CD14-positive monocyte (primary cell): ENCODE measurements around the gene TMEM87B. TPM values are rescaled to one million over a fixed set of nuclear protein-coding genes. Genes with fewer than 3 reads are reported as not detected.
"Not testable (repeated sequence)": the region's sequence is repeated elsewhere in the genome, so short reads cannot be mapped to it uniquely, and the experiment has no call there.

Experiments used
- DNase-seq, 3 donors: peaks; one replicate each; pipeline ENCODE4 v3.0.0-alpha.2; 2011 to 2022
- H2AFZ ChIP-seq: 2 replicates; pipeline ENCODE4 v1.6.0; 2012; ENCODE audit warnings: mild to moderate bottlenecking, low read depth, low read length, inconsistent platforms; ENCODE audit not compliant: insufficient read depth, poor library complexity, severe bottlenecking
- H3K27ac ChIP-seq, 2 donors: 1 replicate in 1 of 2; 2 replicates in 1 of 2; pipeline ENCODE4 v1.5.1; 2012 to 2013; ENCODE audit warnings: low read length in 2 of 2, control low read depth in 1 of 2, inconsistent platforms in 1 of 2, low read depth in 1 of 2, mild to moderate bottlenecking in 1 of 2
- H3K27me3 ChIP-seq, 2 donors: one replicate each; pipeline versions ENCODE4 v1.6.0 to v1.6.1; 2011 to 2013; ENCODE audit warnings: low read length in 2 of 2; ENCODE audit not compliant: control insufficient read depth in 2 of 2, insufficient read depth in 2 of 2
- H3K36me3 ChIP-seq, 2 donors: replicated peaks in 1 of 2; 1 replicate in 1 of 2; 2 replicates in 1 of 2; pipeline versions ENCODE4 v1.5.1 to v1.6.1; 2012 to 2013; ENCODE audit warnings: low read length in 2 of 2, control low read depth in 1 of 2, inconsistent platforms in 1 of 2, mild to moderate bottlenecking in 1 of 2; ENCODE audit not compliant: insufficient read depth in 2 of 2, control insufficient read depth in 1 of 2
- H3K4me1 ChIP-seq, 2 donors: 1 replicate in 1 of 2; 2 replicates in 1 of 2; pipeline versions ENCODE4 v1.5.1 to v1.6.1; 2012 to 2013; ENCODE audit warnings: low read length in 2 of 2, control low read depth in 1 of 2, inconsistent platforms in 1 of 2, mild to moderate bottlenecking in 1 of 2, moderate library complexity in 1 of 2; ENCODE audit not compliant: insufficient read depth in 2 of 2, control insufficient read depth in 1 of 2
- H3K4me2 ChIP-seq: replicated peaks from 2 replicates; pipeline ENCODE3; 2012; ENCODE audit warnings: low read length, moderate library complexity, mild to moderate bottlenecking; ENCODE audit not compliant: poor library complexity, severe bottlenecking; ENCODE audit errors: extremely low read depth
- H3K4me3 ChIP-seq, 3 experiments: fragments of 200-600 bp in 1 of 3; sonication (generic) in 1 of 3; replicated peaks in 1 of 3; 1 replicate in 2 of 3; 2 replicates in 1 of 3; pipeline ENCODE4 v1.5.1; 2011 to 2013; ENCODE audit warnings: low read length in 3 of 3, mild to moderate bottlenecking in 3 of 3, control low read depth in 2 of 3, low read depth in 2 of 3, inconsistent platforms in 1 of 3, moderate library complexity in 1 of 3
- H3K79me2 ChIP-seq: 2 replicates; pipeline ENCODE4 v1.6.0; 2012; ENCODE audit warnings: mild to moderate bottlenecking, control low read depth, inconsistent platforms, low read length, moderate library complexity; ENCODE audit not compliant: insufficient read depth
- H3K9ac ChIP-seq: 2 replicates; pipeline ENCODE4 v1.6.0; 2017; ENCODE audit warnings: low read length, mild to moderate bottlenecking; ENCODE audit not compliant: insufficient read depth, poor library complexity, severe bottlenecking
- H3K9me3 ChIP-seq, 2 donors: replicated peaks in 1 of 2; 1 replicate in 1 of 2; 2 replicates in 1 of 2; pipeline versions ENCODE4 v1.5.1 to v1.6.1; 2012 to 2013; ENCODE audit warnings: low read length in 2 of 2, control low read depth in 1 of 2; ENCODE audit not compliant: control insufficient read depth in 1 of 2, insufficient read depth in 1 of 2
- H4K20me1 ChIP-seq: 2 replicates; pipeline ENCODE4 v1.6.0; 2012; ENCODE audit warnings: mild to moderate bottlenecking, low read length, control low read depth, moderate library complexity; ENCODE audit not compliant: insufficient read depth
- H3K27ac Mint-ChIP-seq, 7 donors: one replicate each; pipeline ENCODE4 v1.8.0; 2020; ENCODE audit warnings: mild to moderate bottlenecking in 7 of 7, mixed read lengths in 7 of 7, moderate library complexity in 6 of 7, inconsistent platforms in 2 of 7
- H3K27me3 Mint-ChIP-seq, 3 donors: one replicate each; pipeline ENCODE4 v1.8.0; 2021 to 2022; ENCODE audit warnings: low read depth in 3 of 3, mild to moderate bottlenecking in 3 of 3, mixed read lengths in 3 of 3, moderate library complexity in 3 of 3, inconsistent platforms in 1 of 3
- H3K36me3 Mint-ChIP-seq, 2 donors: one replicate each; pipeline ENCODE4 v1.8.0; 2020; ENCODE audit warnings: mixed read lengths in 2 of 2, inconsistent platforms in 1 of 2, mild to moderate bottlenecking in 1 of 2
- H3K4me1 Mint-ChIP-seq: one replicate; pipeline ENCODE4 v1.8.0; 2020; ENCODE audit warnings: mild to moderate bottlenecking, mixed read lengths
- H3K4me3 Mint-ChIP-seq, 2 donors: one replicate each; pipeline ENCODE4 v1.8.0; 2020; ENCODE audit warnings: mild to moderate bottlenecking in 2 of 2, mixed read lengths in 2 of 2, moderate library complexity in 1 of 2
- H3K9me3 Mint-ChIP-seq, 7 donors: one replicate each; pipeline ENCODE4 v1.8.0; 2020 to 2022; ENCODE audit warnings: mixed read lengths in 7 of 7, mild to moderate bottlenecking in 6 of 7, moderate library complexity in 6 of 7, inconsistent platforms in 2 of 7
- CTCF ChIP-seq: fragments of 200-600 bp; IDR thresholded peaks from one replicate; pipeline ENCODE4 v1.8.0; 2022; ENCODE audit warnings: antibody characterized with exemption, mild to moderate bottlenecking
- WGBS: methylation state at CpG from one replicate; pipeline ENCODE4 v1.1.5; 2013; ENCODE audit warnings: missing lambda C conversion rate; ENCODE audit not compliant: insufficient coverage; 5-methylcytosine and 5-hydroxymethylcytosine counted together
- intact Hi-C, 2 donors: fragments of 100-400 bp; cut with micrococcal nuclease; formaldehyde crosslinking; loops; one replicate each; pipeline versions ENCODE4 v1.15.0 to v1.15.1; 2023
- polyA plus RNA-seq, 3 donors: library from polyadenylated mRNA; depleted of rRNA in 1 of 3; unstranded in 2 of 3; stranded (reverse) in 1 of 3; fragments of 300-500 nt in 2 of 3; fragments of >200 nt in 1 of 3; fragmentation: Illumina TruSeq in 2 of 3; gene quantifications; 1 replicate in 2 of 3; 2 replicates in 1 of 3; pipeline ENCODE4 v1.2.3, GENCODE V29; 2012 to 2021

TMEM87B gene
- polyA plus RNA-seq, 3 donors, result 9.1 to 13.4 (median 11.4) TPM

GRCh38 chr2:112137516-112138158 lies 82.6 kb downstream of the TMEM87B start:
- Histone ChIP-seq H4K20me1 (no peaks in the 10 kb centered on the region), H3K27me3 (peaks cover 24 to 41% of the 10 kb centered on the region in 2 donors), H2AFZ (no peak overlapping the region), H3K4me2 (peak overlapping the region; percentile 73), H3K4me1 (peaks cover 5 to 9% of the 10 kb centered on the region in 2 donors), H3K79me2 (no peaks in the 10 kb centered on the region), H3K9me3 (peaks cover 5 to 11% of the 10 kb centered on the region in 2 donors), H3K27ac (no peak overlapping the region), H3K4me3 (peak overlapping the region; percentile 17 to 65 (median 25)), H3K36me3 (no peaks in the 10 kb centered on the region), H3K9ac (peak overlapping the region; percentile 32)
- 26% methylated on average over 9 of the region's 15 CpGs for WGBS
- Mint-ChIP-seq H3K27ac (peak overlapping the region in 2 of 7 donors; percentile 4 to 18), H3K36me3 (peaks cover 0 to 11% of the 10 kb centered on the region in 2 donors), H3K27me3 (peaks cover 51 to 55% (median 55%) of the 10 kb centered on the region in 3 donors), H3K4me1 (peaks cover 17% of the 10 kb centered on the region), H3K9me3 (peaks cover 0 to 21% (median 8%) of the 10 kb centered on the region in 7 donors), H3K4me3 (peak overlapping the region; percentile 64 to 85)
- intact Hi-C loops, result no loop called here
- DNase-seq, result peak; percentile 18 to 66 (median 29)
- TF ChIP-seq CTCF, result no peak

- Mint-ChIP-seq H3K36me3 (peaks cover 0 to 11% of the 10 kb centered on the region in 2 donors), H3K4me3 (peak within 1 kb of the TSS; percentile 69 to 85), H3K27ac (peak within 1 kb of the TSS in 3 of 7 donors; percentile 4 to 31 (median 18)), H3K4me1 (peaks cover 17% of the 10 kb centered on the region), H3K9me3 (peaks cover 0 to 18% (median 7%) of the 10 kb centered on the region in 7 donors), H3K27me3 (peaks cover 55 to 57% (median 56%) of the 10 kb centered on the region in 3 donors)
- Histone ChIP-seq H3K36me3 (no peaks in the 10 kb centered on the region), H3K4me2 (peak within 1 kb of the TSS; percentile 73), H3K27me3 (peaks cover 24 to 41% of the 10 kb centered on the region in 2 donors), H3K27ac (no peak within 1 kb of the TSS), H3K9me3 (peaks cover 5 to 11% of the 10 kb centered on the region in 2 donors), H3K79me2 (no peaks in the 10 kb centered on the region), H2AFZ (no peak within 1 kb of the TSS), H3K4me1 (peaks cover 5 to 9% of the 10 kb centered on the region in 2 donors), H3K4me3 (peak within 1 kb of the TSS; percentile 17 to 65 (median 25)), H4K20me1 (no peaks in the 10 kb centered on the region), H3K9ac (peak within 1 kb of the TSS; percentile 32)
- DNase-seq, result no peak
- WGBS, result under 1% methylated on average over 70 of the region's 84 CpGs
- intact Hi-C loops, result no loop called here
- TF ChIP-seq CTCF, result no peak
These were observed 83.3 kb downstream of the TMEM87B start, which contains the start of gene FBLN7 for GRCh38 chr2:112138159-112139032. FBLN7 (plus strand) TSS chr2:112138385; CDS start chr2:112138656, 271 bp downstream.

- H3K79me2 ChIP-seq, H3K4me1 ChIP-seq, H2AFZ ChIP-seq, H3K4me2 ChIP-seq, H3K4me3 ChIP-seq, H3K27ac Mint-ChIP-seq, H3K36me3 ChIP-seq, H4K20me1 ChIP-seq, H3K27ac ChIP-seq, intact Hi-C loops, DNase-seq, H3K9ac ChIP-seq: not testable (repeated sequence)
- peaks cover 57 to 59% (median 57%) of the 10 kb centered on the region in 3 donors for H3K27me3 Mint-ChIP-seq
- 3% methylated on average over 5 of the region's 32 CpGs for WGBS
- peak overlapping the region in 1 of 2 donors; percentile 82 for H3K4me3 Mint-ChIP-seq
- peaks cover 0 to 11% of the 10 kb centered on the region in 2 donors for H3K36me3 Mint-ChIP-seq
- H3K9me3 Mint-ChIP-seq, result peaks cover 0 to 15% (median 7%) of the 10 kb centered on the region in 7 donors
- H3K27me3 ChIP-seq, result peaks cover 24 to 41% of the 10 kb centered on the region in 2 donors
- peaks cover 5 to 11% of the 10 kb centered on the region in 2 donors for H3K9me3 ChIP-seq
- peaks cover 17% of the 10 kb centered on the region for H3K4me1 Mint-ChIP-seq
These were observed 84.1 kb downstream of the TMEM87B start for GRCh38 chr2:112139033-112139614.
